ENCODE data around the gene NRG3. TPM values are rescaled to one million over a fixed set of nuclear protein-coding genes. Genes with fewer than 3 reads are reported as not detected.

Gene NRG3
- total RNA-seq, 2 donors from 2014 or later = 0.97 TPM; not detected in 1

DNA sequence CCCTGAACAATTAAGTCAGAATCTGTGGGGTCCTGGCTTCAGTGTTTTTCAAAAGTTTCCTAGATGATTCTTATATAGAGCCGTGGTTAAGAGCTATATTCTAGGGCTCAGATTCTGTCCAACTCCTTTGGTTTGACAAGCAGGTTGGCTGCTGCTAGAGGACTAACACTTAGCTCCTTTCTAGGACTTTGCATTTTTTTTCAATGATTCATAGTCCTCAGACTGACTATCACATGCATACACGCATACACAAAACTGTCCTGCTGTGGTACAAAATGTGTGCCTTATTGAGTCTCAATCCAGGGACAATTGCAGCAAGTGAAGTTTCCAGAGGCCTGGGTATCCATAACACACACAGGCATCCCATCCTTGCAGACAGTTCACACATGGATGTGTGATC is 392.0 kb downstream of the NRG3 start:
- DNase-seq (ENCODE audit: low spot score) = no peak
- Histone ChIP-seq H3K4me1 (replicated peaks) (no peaks in the 10 kb centered on the region), H3K4me3 (no peak overlapping the region), H3K27me3 (replicated peaks; ENCODE audit: insufficient read depth) (no peaks in the 10 kb centered on the region), H3K9me3 (no peaks in the 10 kb centered on the region), H3K27ac (no peak overlapping the region), H3K36me3 (no peaks in the 10 kb centered on the region)
- TF ChIP-seq CTCF (IDR thresholded peaks at IDR 0.05) = no peak
- no peak for TF ChIP-seq POLR2A (IDR thresholded peaks at IDR 0.05)
- no peak for TF ChIP-seq POLR2AphosphoS5 (IDR thresholded peaks at IDR 0.05)
- 71% methylated on average over 2 of the region's 2 CpGs for WGBS
- intact Hi-C loops (cut with DNase I) = no loop called here

- no peak overlapping the region for H3K4me3 ChIP-seq
- no peak overlapping the region for H3K27ac ChIP-seq
- H3K36me3 ChIP-seq = no peaks in the 10 kb centered on the region
- TF ChIP-seq POLR2AphosphoS5 (IDR thresholded peaks at IDR 0.05) (no peak), CTCF (IDR thresholded peaks at IDR 0.05) (no peak), POLR2A (IDR thresholded peaks at IDR 0.05) (no peak)
- intact Hi-C loops (cut with DNase I) = no loop called here
- H3K9me3 ChIP-seq = no peaks in the 10 kb centered on the region
- DNase-seq (ENCODE audit: low spot score) = no peak
- WGBS = 89% methylated on average over 2 of the region's 2 CpGs
- no peaks in the 10 kb centered on the region for H3K27me3 ChIP-seq (replicated peaks; ENCODE audit: insufficient read depth)
- no peaks in the 10 kb centered on the region for H3K4me1 ChIP-seq (replicated peaks)
Observed at GRCh38 chr10:82267465-82267864, 392.5 kb downstream of the NRG3 start.

DNA sequence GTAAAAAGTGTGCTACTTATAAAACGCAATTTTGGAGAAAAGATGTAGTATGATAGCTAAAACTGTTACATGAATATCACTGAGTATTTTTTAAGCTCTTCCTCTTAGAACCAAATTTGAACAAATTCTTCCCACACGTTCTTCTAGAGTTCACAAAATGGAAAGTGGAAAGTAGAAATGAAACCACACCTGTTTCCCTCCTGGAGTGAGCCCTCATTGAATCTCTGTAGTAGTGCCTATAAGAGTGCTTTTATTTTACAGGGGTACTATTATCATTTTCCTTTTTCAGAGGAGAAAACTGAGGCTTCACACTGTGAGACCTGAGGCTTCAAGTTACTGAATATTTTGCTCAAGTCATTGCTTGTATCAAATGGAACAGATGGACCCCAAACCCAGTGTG is 393.0 kb downstream of the NRG3 start:
- TF ChIP-seq POLR2AphosphoS5 (IDR thresholded peaks at IDR 0.05) = no peak
- Histone ChIP-seq H3K4me3 (no peak overlapping the region), H3K27me3 (replicated peaks; ENCODE audit: insufficient read depth) (no peaks in the 10 kb centered on the region), H3K4me1 (replicated peaks) (no peaks in the 10 kb centered on the region), H3K27ac (no peak overlapping the region), H3K9me3 (no peaks in the 10 kb centered on the region), H3K36me3 (no peaks in the 10 kb centered on the region)
- DNase-seq (ENCODE audit: low spot score) = no peak
- whole genome bisulfite sequencing = 64% methylated on average over 2 of the region's 2 CpGs
- intact Hi-C loops (cut with DNase I) = no loop called here

DNA sequence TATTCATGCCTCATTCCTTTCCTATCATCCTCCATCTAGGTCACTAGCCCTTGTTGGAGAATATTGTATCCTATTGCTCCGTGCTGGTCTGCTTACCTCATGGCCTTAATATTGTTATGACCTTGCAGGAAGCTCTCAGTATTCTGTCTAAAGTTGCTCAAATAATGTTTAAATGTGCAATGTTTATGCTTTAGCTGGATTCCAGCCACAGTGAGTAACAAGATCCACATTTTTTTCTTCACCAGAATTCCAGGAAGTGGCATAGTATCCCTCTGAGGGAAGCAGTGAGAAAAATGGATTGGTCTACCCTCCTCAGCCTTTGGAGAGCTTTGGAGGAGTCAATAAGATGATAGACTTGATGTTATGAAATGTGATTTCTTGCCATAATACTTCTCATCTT is 402.6 kb downstream of the NRG3 start:
- no peak for DNase-seq (ENCODE audit: low spot score)
- H3K9me3 ChIP-seq = no peaks in the 10 kb centered on the region
- no peak overlapping the region for H3K27ac ChIP-seq
- H3K4me3 ChIP-seq = no peak overlapping the region
- no peaks in the 10 kb centered on the region for H3K27me3 ChIP-seq (replicated peaks; ENCODE audit: insufficient read depth)
- intact Hi-C loops (cut with DNase I) = no loop called here
- TF ChIP-seq POLR2A (IDR thresholded peaks at IDR 0.05) (no peak), CTCF (IDR thresholded peaks at IDR 0.05) (no peak), POLR2AphosphoS5 (IDR thresholded peaks at IDR 0.05) (no peak)
- no peaks in the 10 kb centered on the region for H3K36me3 ChIP-seq
- 76% methylated on average over 1 of the region's 1 CpG for whole genome bisulfite sequencing
- H3K4me1 ChIP-seq (replicated peaks) = no peaks in the 10 kb centered on the region

DNA sequence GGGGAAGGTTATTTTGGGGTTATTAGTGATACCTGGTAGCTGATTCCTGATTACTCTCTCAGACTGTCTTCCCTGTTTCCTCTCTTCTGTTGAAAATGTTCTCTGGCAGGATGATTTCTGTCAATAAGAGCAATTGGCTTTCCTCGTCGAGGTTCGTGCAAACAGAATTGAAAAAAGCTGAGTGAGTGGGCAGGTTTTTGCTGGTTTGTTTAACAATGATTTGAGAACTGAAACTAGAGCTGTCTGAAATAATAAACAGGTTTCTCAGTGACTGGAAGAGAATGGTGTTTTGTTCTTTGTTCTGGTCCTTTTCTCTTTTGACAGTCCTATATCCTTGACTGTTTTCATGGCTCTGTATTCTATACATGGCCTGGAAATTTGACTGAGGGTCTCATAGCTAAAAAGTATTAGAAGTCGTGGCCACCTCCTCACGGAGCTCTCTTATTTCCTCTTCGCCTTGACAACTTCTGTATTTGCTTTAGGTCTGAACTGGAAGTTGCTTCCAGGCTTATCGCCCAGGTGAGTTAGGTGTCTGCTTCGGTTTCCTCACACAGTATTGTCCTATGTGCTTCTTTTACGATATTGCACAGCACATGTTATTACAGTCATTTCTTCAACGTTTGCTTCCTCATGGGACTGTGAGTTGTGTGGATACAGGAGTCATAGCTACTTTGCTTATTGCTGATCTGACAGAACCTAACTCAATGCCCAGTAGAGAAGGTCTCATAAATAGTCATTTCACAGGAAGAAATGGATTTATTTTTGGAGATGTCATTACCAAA is 403.6 kb downstream of the NRG3 start:
- Histone ChIP-seq H3K4me3 (no peak overlapping the region), H3K27ac (no peak overlapping the region), H3K4me1 (replicated peaks) (no peaks in the 10 kb centered on the region), H3K36me3 (no peaks in the 10 kb centered on the region), H3K9me3 (no peaks in the 10 kb centered on the region), H3K27me3 (replicated peaks; ENCODE audit: insufficient read depth) (no peaks in the 10 kb centered on the region)
- DNase-seq (ENCODE audit: low spot score) = no peak
- intact Hi-C loops (cut with DNase I) = no loop called here
- 36% methylated on average over 10 of the region's 10 CpGs for WGBS
- TF ChIP-seq CTCF (IDR thresholded peaks at IDR 0.05) = no peak
- TF ChIP-seq POLR2A (IDR thresholded peaks at IDR 0.05) = no peak
- no peak for TF ChIP-seq POLR2AphosphoS5 (IDR thresholded peaks at IDR 0.05)

Measured in prostate gland (tissue), 2 donors.